HCT116 (cell line): Measurements from ENCODE around the gene ACR.

Experiments used
- CTCF ChIP-seq, 3 experiments: fragments of 200-600 bp in 1 of 3; sonication (generic) in 1 of 3; IDR thresholded peaks in 2 of 3; conservative IDR thresholded peaks in 1 of 3; 2 replicates each; pipeline ENCODE4 v1.5.1; 2012 to 2017; ENCODE audit warnings: low read depth in 2 of 3, low read length in 2 of 3, antibody characterized with exemption in 1 of 3, borderline replicate concordance in 1 of 3, control low read depth in 1 of 3, mild to moderate bottlenecking in 1 of 3, mixed read lengths in 1 of 3, mixed run types in 1 of 3, moderate library complexity in 1 of 3; ENCODE audit not compliant: insufficient read depth in 1 of 3
- ELF1 ChIP-seq: IDR thresholded peaks from 2 replicates; pipeline ENCODE4 v1.6.1; 2012; ENCODE audit warnings: low read depth, borderline replicate concordance
- POLR2A ChIP-seq: IDR thresholded peaks from 2 replicates; pipeline ENCODE4 v1.7.0; 2011; ENCODE audit warnings: borderline replicate concordance; ENCODE audit not compliant: insufficient read depth, insufficient read length; ENCODE audit errors: extremely low read depth
- POLR2AphosphoS5 ChIP-seq: IDR thresholded peaks from 2 replicates; pipeline ENCODE4 v1.6.1; 2011; ENCODE audit warnings: mild to moderate bottlenecking, low read depth, low read length, moderate library complexity
- RAD21 ChIP-seq: IDR thresholded peaks from 2 replicates; pipeline ENCODE4 v1.6.1; 2012; ENCODE audit warnings: low read depth, mild to moderate bottlenecking
- REST ChIP-seq: IDR thresholded peaks from 2 replicates; pipeline ENCODE4 v1.6.1; 2012; ENCODE audit warnings: low read depth
- ZFX ChIP-seq: fragments of 450-650 bp; IDR thresholded peaks from 2 replicates; pipeline ENCODE4 v1.6.1; 2017
- TF ChIP-seq, protein P1 (sequence below): IDR thresholded peaks from 2 replicates; pipeline ENCODE4 v1.6.1; 2012
- TF ChIP-seq, protein P2 (sequence below): IDR thresholded peaks from 2 replicates; pipeline ENCODE4 v1.6.1; 2012

GRCh38 chr22:50714150-50714549, 23.9 kb upstream of the ACR start:
- TF ChIP-seq POLR2A (no peak), CTCF (IDR thresholded peaks at IDR 0.05 in 2 of 3, conservative IDR thresholded peaks at IDR 0.05 in 1 of 3; ENCODE audit: borderline replicate concordance in 1 of 3, insufficient read depth in 1 of 3, low read depth in 2 of 3, low read length in 2 of 3) (no peak), ZFX (no peak), RAD21 (no peak), ELF1 (no peak), REST (no peak), POLR2AphosphoS5 (no peak)
- TF ChIP-seq, protein P1, sequence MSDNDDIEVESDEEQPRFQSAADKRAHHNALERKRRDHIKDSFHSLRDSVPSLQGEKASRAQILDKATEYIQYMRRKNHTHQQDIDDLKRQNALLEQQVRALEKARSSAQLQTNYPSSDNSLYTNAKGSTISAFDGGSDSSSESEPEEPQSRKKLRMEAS, result no peak
- TF ChIP-seq, protein P2, sequence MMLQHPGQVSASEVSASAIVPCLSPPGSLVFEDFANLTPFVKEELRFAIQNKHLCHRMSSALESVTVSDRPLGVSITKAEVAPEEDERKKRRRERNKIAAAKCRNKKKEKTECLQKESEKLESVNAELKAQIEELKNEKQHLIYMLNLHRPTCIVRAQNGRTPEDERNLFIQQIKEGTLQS, result no peak
